T-helper 17 cell (primary cell): ENCODE data around the gene NT5C. TPM values are rescaled to one million over a fixed set of nuclear protein-coding genes. Genes with fewer than 3 reads are reported as not detected.
"Not testable (repeated sequence)": the region's sequence is repeated elsewhere in the genome, so short reads cannot be mapped to it uniquely, and the experiment has no call there.

ENCODE experiments used
- ATAC-seq: fragments of 150-1000 bp; cut with Tn5 transposase; 2 replicates; pipeline ENCODE4 v1.10.0; 2021; ENCODE audit warnings: mild to moderate bottlenecking, moderate library complexity
- DNase-seq, 3 donors: peaks; one replicate each; pipeline versions ENCODE4 v3.0.0 to v3.0.0-alpha.2; 2020 to 2021
- H3K9me3 ChIP-seq: one replicate; pipeline ENCODE4 v1.7.0; 2013; ENCODE audit warnings: low read length, mild to moderate bottlenecking; ENCODE audit not compliant: control insufficient read depth, poor library complexity, severe bottlenecking
- H3K27ac Mint-ChIP-seq: one replicate; pipeline ENCODE4 v1.8.0; 2022; ENCODE audit warnings: mild to moderate bottlenecking, moderate library complexity, mixed read lengths
- H3K27me3 Mint-ChIP-seq: one replicate; pipeline ENCODE4 v1.8.0; 2022; ENCODE audit warnings: mixed read lengths
- H3K36me3 Mint-ChIP-seq: one replicate; pipeline ENCODE4 v1.8.0; 2022; ENCODE audit warnings: low read depth, mixed read lengths
- H3K4me1 Mint-ChIP-seq: one replicate; pipeline ENCODE4 v1.8.0; 2022; ENCODE audit warnings: mild to moderate bottlenecking, mixed read lengths
- H3K4me3 Mint-ChIP-seq: one replicate; pipeline ENCODE4 v1.8.0; 2022; ENCODE audit warnings: mild to moderate bottlenecking, moderate library complexity, mixed read lengths
- total RNA-seq, 4 donors: library from RNA in 2 of 4; stranded (reverse) in 2 of 4; gene quantifications; one replicate each; pipeline ENCODE4 v1.2.3 and lab custom pipeline; 2022 to 2026

Gene NT5C
- total RNA-seq (10 to 100 TPM; 20.6 to 29.8 TPM), total RNA-seq (lab: John Stamatoyannopoulos, UW) (21.6 to 57.2 reads per million in 2 donors)

- Mint-ChIP-seq H3K4me1 (peaks cover 13% of the 10 kb centered on the region), H3K27me3 (no peaks in the 10 kb centered on the region), H3K36me3 (no peaks in the 10 kb centered on the region), H3K27ac (peak within 1 kb of the TSS; percentile 91), H3K4me3 (peak within 1 kb of the TSS; percentile 92)
- DNase-seq (peak; percentile 34 to 57 (median 48)), ATAC-seq (peak; percentile 78)
- H3K9me3 ChIP-seq, result no peaks in the 10 kb centered on the region
Observed at GRCh38 chr17:75131278-75132017, at the start of gene NT5C. Gene NT5C (minus strand): TSS chr17:75131742. CDS start chr17:75131707, 35 bp downstream.

DNA sequence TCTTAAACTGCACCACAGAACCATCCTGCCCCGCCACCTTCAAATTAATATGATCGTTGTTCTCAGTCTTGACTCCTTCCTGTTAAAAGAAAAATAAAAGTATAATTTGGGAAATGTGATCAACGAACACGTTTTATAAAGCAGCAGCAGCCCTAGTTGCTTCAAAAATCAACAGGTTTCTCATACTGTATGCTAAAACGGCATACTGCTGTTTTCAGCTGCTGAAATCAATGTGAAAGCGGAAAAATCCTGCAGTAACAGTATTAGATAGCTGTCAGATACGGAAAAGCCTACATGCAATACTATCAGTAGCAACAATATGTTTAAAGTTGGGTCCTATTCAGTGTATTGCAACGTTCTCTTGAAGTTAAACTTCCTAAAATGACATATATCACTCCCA lies 49.6 kb upstream of the NT5C start:
- no peaks in the 10 kb centered on the region for H3K9me3 ChIP-seq
- Mint-ChIP-seq H3K27me3 (no peaks in the 10 kb centered on the region), H3K36me3 (no peaks in the 10 kb centered on the region), H3K27ac (peak overlapping the region; percentile 93), H3K4me3 (peak overlapping the region; percentile 97), H3K4me1 (peaks cover 29% of the 10 kb centered on the region)
- ATAC-seq (no peak), DNase-seq (no peak)

DNA sequence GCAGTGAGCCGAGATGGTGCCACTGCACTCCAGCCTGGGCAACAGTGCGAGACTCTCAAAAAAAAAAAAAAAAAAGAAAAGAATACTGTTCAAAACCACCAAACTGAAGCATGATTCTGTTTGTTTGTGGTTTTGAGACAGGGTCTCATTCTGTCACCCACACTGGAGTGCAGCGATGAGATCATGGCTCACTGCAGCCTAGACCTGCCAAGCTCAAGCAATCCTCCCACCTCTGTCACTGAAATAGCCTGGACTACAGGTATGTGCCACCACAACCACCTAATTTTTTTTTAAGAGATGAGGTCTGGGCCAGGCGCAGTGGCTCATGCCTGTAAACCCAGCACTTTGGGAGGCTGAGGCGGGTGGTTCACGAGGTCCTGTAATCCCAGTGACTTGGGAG lies 46.9 kb upstream of the NT5C start:
- ATAC-seq, result no peak
- DNase-seq, result no peak
- H3K36me3 Mint-ChIP-seq, result no peaks in the 10 kb centered on the region
- no peaks in the 10 kb centered on the region for H3K27me3 Mint-ChIP-seq
- no peak overlapping the region for H3K4me3 Mint-ChIP-seq
- H3K9me3 ChIP-seq, result no peaks in the 10 kb centered on the region
- no peak overlapping the region for H3K27ac Mint-ChIP-seq
- peaks cover 20% of the 10 kb centered on the region for H3K4me1 Mint-ChIP-seq

- no peaks in the 10 kb centered on the region for H3K36me3 Mint-ChIP-seq
- peak overlapping the region; percentile 60 for H3K27ac Mint-ChIP-seq
- no peaks in the 10 kb centered on the region for H3K27me3 Mint-ChIP-seq
- DNase-seq, result no peak
- ATAC-seq, result no peak
- H3K4me1 Mint-ChIP-seq, result peaks cover 18% of the 10 kb centered on the region
- no peaks in the 10 kb centered on the region for H3K9me3 ChIP-seq
- no peak overlapping the region for H3K4me3 Mint-ChIP-seq
Observed at GRCh38 chr17:75176625-75177024, 45.1 kb upstream of the NT5C start.

DNA sequence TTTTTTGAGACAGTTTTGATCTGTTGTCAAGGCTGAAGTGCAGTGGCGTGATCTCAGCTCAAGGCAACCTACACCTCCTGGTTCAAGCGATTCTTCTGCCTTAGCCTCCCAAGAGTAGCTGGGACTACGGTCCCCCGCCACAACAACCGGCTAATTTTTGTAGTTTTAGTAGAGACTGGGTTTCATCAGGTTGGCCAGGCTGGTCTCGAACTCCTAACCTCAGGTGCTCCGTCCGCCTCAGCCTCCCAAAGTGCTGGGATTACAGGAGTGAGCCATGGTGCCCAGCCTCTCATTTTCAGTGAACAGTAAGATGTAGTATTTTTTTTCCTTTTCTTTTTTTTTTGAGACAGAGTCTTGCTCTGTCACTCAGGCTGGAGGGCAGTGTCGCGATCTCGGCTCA lies 43.5 kb upstream of the NT5C start:
- DNase-seq, result no peak
- H3K9me3 ChIP-seq, result no peaks in the 10 kb centered on the region
- peak overlapping the region; percentile 56 for H3K27ac Mint-ChIP-seq
- H3K27me3 Mint-ChIP-seq, result no peaks in the 10 kb centered on the region
- H3K36me3 Mint-ChIP-seq, result no peaks in the 10 kb centered on the region
- no peak overlapping the region for H3K4me3 Mint-ChIP-seq
- ATAC-seq, result no peak
- peaks cover 12% of the 10 kb centered on the region for H3K4me1 Mint-ChIP-seq

- H3K4me1 Mint-ChIP-seq, result peaks cover 8% of the 10 kb centered on the region
- H3K9me3 ChIP-seq, result no peaks in the 10 kb centered on the region
- H3K36me3 Mint-ChIP-seq, result no peaks in the 10 kb centered on the region
- ATAC-seq (no peak), DNase-seq (no peak)
- peak overlapping the region; percentile 39 for H3K27ac Mint-ChIP-seq
- H3K4me3 Mint-ChIP-seq, result no peak overlapping the region
- H3K27me3 Mint-ChIP-seq, result no peaks in the 10 kb centered on the region
Observed at GRCh38 chr17:75173526-75173925, 42.0 kb upstream of the NT5C start.

DNA sequence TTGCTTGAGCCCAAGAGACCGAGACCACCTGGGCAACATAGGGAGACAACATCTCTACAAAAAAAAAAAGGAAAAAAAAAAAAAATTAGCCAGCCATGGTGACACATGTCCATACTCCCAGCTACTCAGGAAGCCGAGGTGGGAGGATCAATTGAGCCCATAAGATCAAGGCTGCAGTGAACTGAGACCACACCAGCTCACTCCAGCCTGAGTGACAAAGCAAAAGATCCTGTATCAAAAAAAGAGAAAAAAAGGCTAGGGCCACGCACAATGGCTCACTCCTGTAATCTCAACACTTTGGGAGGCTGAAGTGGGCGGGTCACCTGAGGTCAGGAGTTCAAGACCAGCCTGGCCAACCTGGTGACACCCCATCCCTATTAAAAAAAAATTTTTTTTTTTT lies 37.5 kb upstream of the NT5C start:
- H3K4me1 Mint-ChIP-seq, result peaks cover 4% of the 10 kb centered on the region

DNA sequence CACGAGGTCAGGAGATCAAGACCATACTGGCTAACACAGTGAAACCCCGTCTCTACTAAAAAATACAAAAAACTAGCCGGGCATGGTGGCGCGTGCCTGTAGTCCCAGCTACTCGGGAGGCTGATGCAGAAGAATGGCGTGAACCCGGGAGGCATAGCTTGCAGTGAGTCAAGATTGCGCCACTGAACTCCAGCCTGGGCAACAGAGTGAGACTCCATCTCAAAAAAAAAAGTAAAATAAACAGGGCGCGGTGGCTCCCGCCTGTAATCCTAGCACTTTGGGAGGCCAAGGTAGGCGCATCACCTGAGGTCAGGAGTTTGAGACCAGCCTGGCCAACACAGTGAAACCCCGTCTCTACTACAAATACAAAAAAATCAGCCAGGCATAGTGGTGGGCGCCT lies 33.1 kb upstream of the NT5C start:
- H3K27ac Mint-ChIP-seq, H3K4me3 Mint-ChIP-seq, H3K27me3 Mint-ChIP-seq, ATAC-seq, DNase-seq, H3K4me1 Mint-ChIP-seq, H3K36me3 Mint-ChIP-seq, H3K9me3 ChIP-seq: not testable (repeated sequence)

More for the DNA sequence above, 37.5 kb upstream of the NT5C start:
- H3K36me3 Mint-ChIP-seq, result no peaks in the 10 kb centered on the region
- ATAC-seq (no peak), DNase-seq (no peak)
- no peak overlapping the region for H3K27ac Mint-ChIP-seq
- no peaks in the 10 kb centered on the region for H3K9me3 ChIP-seq
- H3K4me3 Mint-ChIP-seq, result no peak overlapping the region
- H3K27me3 Mint-ChIP-seq, result no peaks in the 10 kb centered on the region

- H3K9me3 ChIP-seq, result no peaks in the 10 kb centered on the region
- Mint-ChIP-seq H3K27ac (no peak overlapping the region), H3K36me3 (no peaks in the 10 kb centered on the region), H3K4me3 (no peak overlapping the region), H3K27me3 (no peaks in the 10 kb centered on the region), H3K4me1 (no peaks in the 10 kb centered on the region)
- DNase-seq (no peak), ATAC-seq (no peak)
Observed at GRCh38 chr17:75163074-75163473, 31.5 kb upstream of the NT5C start.

GRCh38 chr17:75160211-75160610 lies 28.7 kb upstream of the NT5C start:
- Mint-ChIP-seq H3K27ac (no peak overlapping the region), H3K4me3 (no peak overlapping the region), H3K27me3 (no peaks in the 10 kb centered on the region), H3K36me3 (no peaks in the 10 kb centered on the region), H3K4me1 (peaks cover 3% of the 10 kb centered on the region)
- no peak for ATAC-seq
- H3K9me3 ChIP-seq, result no peaks in the 10 kb centered on the region
- no peak for DNase-seq

DNA sequence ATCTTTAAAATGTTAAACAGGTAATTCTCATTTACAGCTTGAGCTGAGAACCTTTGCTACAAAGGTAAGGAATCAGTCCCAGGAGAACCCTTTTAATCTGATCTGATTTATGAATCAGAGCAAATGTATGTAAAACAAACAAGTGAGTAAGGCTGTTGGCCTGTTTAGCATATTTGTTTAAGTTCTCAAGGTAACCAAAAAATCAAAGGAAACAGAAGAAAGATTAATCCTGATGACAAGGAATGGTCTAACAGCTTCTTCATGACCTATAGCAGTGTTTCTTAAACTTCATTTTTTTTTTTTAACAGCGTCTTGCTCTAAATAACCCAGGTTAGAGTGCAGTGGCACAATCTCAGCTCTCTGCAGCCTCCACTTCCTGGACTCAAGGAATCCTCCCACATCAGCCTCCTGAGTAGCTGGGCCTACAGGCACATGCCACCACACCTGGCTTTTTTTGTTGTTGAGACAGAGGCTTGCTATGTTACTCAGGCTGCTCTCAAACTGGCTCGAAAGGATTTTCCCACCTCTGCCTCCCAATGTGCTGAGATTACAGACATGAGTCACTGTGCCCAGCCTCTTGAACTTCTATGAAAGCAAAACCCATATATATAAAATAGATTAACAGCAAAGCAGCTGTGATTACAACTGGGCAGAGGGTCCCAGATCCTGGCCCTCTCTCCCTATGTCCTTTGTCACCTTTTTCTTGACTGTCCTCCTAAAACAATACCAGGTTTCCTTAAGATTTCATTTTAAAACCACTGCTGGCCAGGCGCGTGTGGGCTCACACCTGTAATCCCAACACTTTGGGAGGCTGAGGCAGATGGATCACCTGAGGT lies 27.9 kb upstream of the NT5C start:
- Mint-ChIP-seq H3K27ac (no peak overlapping the region), H3K27me3 (no peaks in the 10 kb centered on the region), H3K4me3 (no peak overlapping the region), H3K36me3 (no peaks in the 10 kb centered on the region), H3K4me1 (peaks cover 9% of the 10 kb centered on the region)
- H3K9me3 ChIP-seq, result no peaks in the 10 kb centered on the region
- no peak for ATAC-seq
- no peak for DNase-seq

DNA sequence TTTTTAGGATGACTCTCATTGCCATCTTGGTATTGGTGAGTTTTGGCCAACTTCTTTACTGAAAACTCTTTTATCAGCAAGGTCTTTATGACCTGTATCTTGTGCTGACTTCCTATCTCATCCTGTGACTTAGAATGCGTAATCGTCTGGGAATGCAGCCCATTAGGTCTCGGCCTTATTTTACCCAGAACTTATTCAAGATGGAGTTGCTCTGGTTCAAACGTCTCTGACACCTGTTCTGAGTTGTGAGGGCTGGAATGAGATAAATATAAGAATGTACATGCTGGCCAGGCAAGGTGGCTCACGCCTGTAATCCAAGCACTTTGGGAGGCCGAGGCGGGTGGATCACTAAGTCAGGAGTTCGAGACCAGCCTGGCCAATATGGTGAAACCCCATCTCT lies 26.9 kb upstream of the NT5C start:
- not testable (repeated sequence) for DNase-seq

GRCh38 chr17:75155191-75155601 lies 23.7 kb upstream of the NT5C start:
- no peaks in the 10 kb centered on the region for H3K9me3 ChIP-seq
- ATAC-seq (no peak), DNase-seq (no peak)
- Mint-ChIP-seq H3K4me3 (peak overlapping the region; percentile 52), H3K36me3 (no peaks in the 10 kb centered on the region), H3K27me3 (no peaks in the 10 kb centered on the region), H3K4me1 (peaks cover 29% of the 10 kb centered on the region), H3K27ac (no peak overlapping the region)

More for the DNA sequence above, 26.9 kb upstream of the NT5C start:
- H3K27me3 Mint-ChIP-seq, ATAC-seq, H3K36me3 Mint-ChIP-seq, H3K4me3 Mint-ChIP-seq, H3K27ac Mint-ChIP-seq, H3K9me3 ChIP-seq: not testable (repeated sequence)
- H3K4me1 Mint-ChIP-seq, result peaks cover 11% of the 10 kb centered on the region
